HG02571 (cell line): Measurements from ENCODE around the gene RIBC2.

Experiments used
- ATAC-seq: cut with Tn5 transposase; IDR thresholded peaks from one replicate; pipeline ENCODE4 v1.9.1; 2021; ENCODE audit warnings: mild to moderate bottlenecking, moderate library complexity; ENCODE audit not compliant: unreplicated experiment

The RIBC2 gene

GRCh38 chr22:45472426-45472825, 58.9 kb downstream of the RIBC2 start:
- no peak for ATAC-seq

DNA sequence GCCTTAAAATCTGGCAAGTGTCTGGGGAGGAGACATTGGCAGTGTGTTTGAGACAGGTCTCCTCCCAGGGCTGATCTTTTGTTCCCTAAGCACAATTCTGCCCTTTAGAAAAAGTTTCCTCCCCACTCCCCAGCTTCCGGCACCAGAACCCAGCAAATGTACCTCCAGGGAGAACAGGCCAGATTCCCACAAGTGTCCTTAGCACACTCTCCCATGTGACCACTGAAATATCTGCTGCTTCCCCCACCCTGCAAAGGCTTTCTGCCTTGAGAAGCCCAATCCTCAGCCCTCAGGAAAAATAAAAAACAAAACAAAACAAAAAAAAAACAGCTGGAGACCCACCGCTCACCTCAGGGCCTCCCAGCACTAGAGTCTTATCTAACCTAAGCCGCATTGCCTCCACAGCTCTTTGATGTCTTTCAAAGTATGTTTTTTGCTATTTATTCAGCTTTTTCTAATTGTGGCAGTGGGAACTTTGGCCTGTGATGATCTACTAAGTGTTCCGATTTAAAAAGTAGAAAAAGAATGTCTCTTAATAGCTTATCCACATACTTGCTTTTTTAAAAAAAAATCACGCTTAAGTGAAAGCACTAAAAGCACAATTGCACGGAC, 60.2 kb downstream of the RIBC2 start:
- no peak for ATAC-seq

GRCh38 chr22:45475063-45475747, 61.7 kb downstream of the RIBC2 start:
- ATAC-seq = no peak

GRCh38 chr22:45475851-45476514, 62.5 kb downstream of the RIBC2 start:
- no peak for ATAC-seq

DNA sequence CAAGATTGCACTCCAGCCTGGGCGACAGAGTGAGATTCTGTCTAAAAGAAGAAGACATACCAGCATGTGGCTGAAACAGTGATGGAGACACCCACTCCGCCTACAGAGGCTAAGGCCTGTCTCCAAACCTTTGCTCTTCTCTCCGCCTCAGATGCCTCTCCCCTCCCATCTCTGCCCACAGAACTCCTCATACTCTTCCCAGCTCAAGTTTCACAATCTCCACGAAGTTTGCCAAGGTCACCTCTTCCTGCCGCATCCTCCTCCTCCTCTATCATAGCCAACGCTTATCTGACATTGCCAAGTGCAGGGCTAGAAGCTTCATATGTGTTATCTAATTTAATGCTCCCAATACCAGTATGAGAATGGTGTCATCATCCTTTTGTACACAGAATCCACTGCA, 63.3 kb downstream of the RIBC2 start:
- no peak for ATAC-seq

DNA sequence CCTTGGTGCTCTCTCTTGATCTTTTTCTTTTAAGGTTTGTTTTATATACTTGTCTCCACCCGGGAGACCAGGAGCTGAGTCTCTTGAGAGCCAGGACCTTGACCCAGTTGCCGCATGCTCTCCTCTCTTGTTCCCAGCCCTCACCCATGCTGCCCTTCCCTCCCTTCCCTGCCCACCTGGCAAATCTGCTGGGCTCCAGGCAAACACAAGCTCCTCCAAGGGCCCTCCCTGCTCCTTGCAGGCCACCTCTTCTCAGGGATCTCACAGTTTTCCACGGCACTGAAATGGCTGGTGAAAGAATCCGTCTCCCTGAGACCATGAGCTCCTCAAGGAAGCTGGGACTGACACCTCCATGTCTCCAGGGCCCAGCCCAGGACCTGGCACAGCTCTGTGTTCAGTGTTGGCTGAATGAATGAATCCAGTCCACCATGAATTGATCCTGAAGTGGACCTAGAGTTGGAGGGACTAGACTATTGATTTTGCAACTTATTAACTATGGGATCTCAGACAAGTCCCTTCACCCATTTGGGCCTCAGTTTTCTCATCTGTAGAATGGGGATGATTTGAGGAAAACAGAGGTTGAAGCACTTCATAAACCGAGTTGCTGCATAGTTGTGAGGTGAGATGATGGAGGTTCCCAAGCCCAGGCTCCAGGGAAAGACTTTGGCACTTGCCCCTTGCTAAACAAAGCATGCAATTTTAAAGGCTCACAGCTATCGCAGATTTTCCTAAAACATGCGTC, 64.0 kb downstream of the RIBC2 start:
- ATAC-seq = no peak

- no peak for ATAC-seq
Measured at GRCh38 chr22:45478108-45478771, 64.7 kb downstream of the RIBC2 start.

- no peak for ATAC-seq
Measured at GRCh38 chr22:45480717-45481116, 67.2 kb downstream of the RIBC2 start.

GRCh38 chr22:45481661-45482060, 68.2 kb downstream of the RIBC2 start:
- no peak for ATAC-seq
